Lower leg skin (tissue), 3 donors: ENCODE results near the gene LDOC1.

ENCODE experiments used
- CTCF ChIP-seq, 3 donors: fragments of 450-650 bp; IDR thresholded peaks; one replicate each; pipeline ENCODE4 v1.5.1; 2016; ENCODE audit warnings: antibody characterized with exemption in 3 of 3, mild to moderate bottlenecking in 3 of 3, moderate library complexity in 2 of 3
- POLR2A ChIP-seq, 2 donors: fragments of 450-650 bp; IDR thresholded peaks; one replicate each; pipeline ENCODE4 v1.6.1; 2016 to 2017; ENCODE audit warnings: antibody characterized with exemption in 2 of 2, mild to moderate bottlenecking in 1 of 2, moderate library complexity in 1 of 2

GRCh38 chrX:141127146-141127545 lies 49.8 kb downstream of the LDOC1 start:
- TF ChIP-seq CTCF (IDR thresholded peaks at IDR 0.05) (no peak), POLR2A (IDR thresholded peaks at IDR 0.05) (no peak)
